T47D (cell line): ENCODE measurements around the gene ALG12.

Experiments used
- DNase-seq, 2 experiments: peaks; one replicate each; pipeline versions ENCODE4 v3.0.0 to v3.0.0-alpha.2; 2011 to 2012; ENCODE audit warnings: low read depth in 1 of 2, low spot score in 1 of 2
- JUND ChIP-seq: IDR thresholded peaks from 2 replicates; pipeline ENCODE4 v1.6.1; 2012; ENCODE audit warnings: low read depth
- in situ Hi-C: cut with HindIII; loops from 2 replicates; pipeline ENCODE4 v1.10.0; 2016; ENCODE audit warnings: low sequenced_read_pairs, low pct_unique_long_range_greater_than_20kb

The ALG12 gene

GRCh38 chr22:49954991-49955580 is 36.8 kb upstream of the ALG12 start:
- in situ Hi-C loops = no loop called here
- DNase-seq = no peak
- TF ChIP-seq JUND = no peak

- in situ Hi-C loops = no loop called here
- DNase-seq = peak in 1 of 2 experiments; percentile 42
- TF ChIP-seq JUND = no peak
Measured at GRCh38 chr22:49954354-49954753, 36.1 kb upstream of the ALG12 start.

- TF ChIP-seq JUND = no peak
- DNase-seq = no peak
- in situ Hi-C loops = no loop called here
Measured at GRCh38 chr22:49953680-49954344, 35.6 kb upstream of the ALG12 start.

GRCh38 chr22:49953027-49953679 is 34.9 kb upstream of the ALG12 start:
- DNase-seq = peak in 1 of 2 experiments; percentile 87
- in situ Hi-C loops = no loop called here

GRCh38 chr22:49951986-49952896 is 34.0 kb upstream of the ALG12 start:
- DNase-seq = peak in 1 of 2 experiments; percentile 72
- in situ Hi-C loops = no loop called here

More at GRCh38 chr22:49953027-49953679, 34.9 kb upstream of the ALG12 start:
- no peak for TF ChIP-seq JUND

GRCh38 chr22:49951678-49951985 is 33.4 kb upstream of the ALG12 start:
- in situ Hi-C loops = no loop called here
- DNase-seq = peak in 1 of 2 experiments; percentile 37
- no peak for TF ChIP-seq JUND

More at GRCh38 chr22:49951986-49952896, 34.0 kb upstream of the ALG12 start:
- no peak for TF ChIP-seq JUND

- DNase-seq = peak; percentile 73 to 96
- 0 out of 2 replicates have a peak, but pooled peaks have one; percentile 10 for TF ChIP-seq JUND
- in situ Hi-C loops = no loop called here
Measured at GRCh38 chr22:49951000-49951677, 32.9 kb upstream of the ALG12 start.

- no peak for DNase-seq
- TF ChIP-seq JUND = no peak
- in situ Hi-C loops = no loop called here
Measured at GRCh38 chr22:49950396-49950994, 32.3 kb upstream of the ALG12 start.

GRCh38 chr22:49949914-49950292 is 31.7 kb upstream of the ALG12 start:
- no peak for DNase-seq
- in situ Hi-C loops = no loop called here
- no peak for TF ChIP-seq JUND

GRCh38 chr22:49948958-49949913 is 31.0 kb upstream of the ALG12 start:
- DNase-seq = peak; percentile 66 to 95
- in situ Hi-C loops = no loop called here

More at GRCh38 chr22:49948958-49949913, 31.0 kb upstream of the ALG12 start:
- no peak for TF ChIP-seq JUND
